ENCODE measurements around the gene AMIGO3.

DNA sequence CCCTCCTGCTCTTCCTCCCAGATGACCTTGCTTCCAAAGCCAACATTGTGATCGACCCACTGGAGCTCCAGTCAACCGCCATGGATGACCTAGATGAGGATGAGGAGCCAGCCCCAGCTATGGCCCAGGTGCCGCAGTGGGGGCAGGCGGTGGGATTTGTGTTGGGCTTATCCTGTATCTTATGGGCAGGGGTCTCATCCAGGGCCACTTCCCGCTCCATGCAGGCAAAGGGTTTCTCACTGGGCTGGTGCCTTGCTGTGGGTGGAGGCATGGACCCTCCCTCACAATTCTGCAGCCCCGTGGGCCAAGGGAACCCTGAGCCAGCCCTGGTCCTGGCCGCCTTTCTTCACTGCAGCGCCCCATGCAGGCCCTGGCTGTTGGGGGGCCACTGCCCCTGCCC lies 14.9 kb downstream of the AMIGO3 start:
- no peak for TF ChIP-seq RCOR1 (conservative IDR thresholded peaks at IDR 0.05; ENCODE audit: low read depth, low read length)
- TF ChIP-seq, protein P1, sequence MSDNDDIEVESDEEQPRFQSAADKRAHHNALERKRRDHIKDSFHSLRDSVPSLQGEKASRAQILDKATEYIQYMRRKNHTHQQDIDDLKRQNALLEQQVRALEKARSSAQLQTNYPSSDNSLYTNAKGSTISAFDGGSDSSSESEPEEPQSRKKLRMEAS (IDR thresholded peaks at IDR 0.05; ENCODE audit: low read depth, low read length) = no peak
- TF ChIP-seq, protein P2, sequence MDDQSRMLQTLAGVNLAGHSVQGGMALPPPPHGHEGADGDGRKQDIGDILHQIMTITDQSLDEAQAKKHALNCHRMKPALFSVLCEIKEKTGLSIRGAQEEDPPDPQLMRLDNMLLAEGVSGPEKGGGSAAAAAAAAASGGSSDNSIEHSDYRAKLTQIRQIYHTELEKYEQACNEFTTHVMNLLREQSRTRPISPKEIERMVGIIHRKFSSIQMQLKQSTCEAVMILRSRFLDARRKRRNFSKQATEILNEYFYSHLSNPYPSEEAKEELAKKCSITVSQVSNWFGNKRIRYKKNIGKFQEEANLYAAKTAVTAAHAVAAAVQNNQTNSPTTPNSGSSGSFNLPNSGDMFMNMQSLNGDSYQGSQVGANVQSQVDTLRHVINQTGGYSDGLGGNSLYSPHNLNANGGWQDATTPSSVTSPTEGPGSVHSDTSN (IDR thresholded peaks at IDR 0.05; ENCODE audit: insufficient replicate concordance, low read depth, low read length) = no peak
- TF ChIP-seq, protein P3, sequence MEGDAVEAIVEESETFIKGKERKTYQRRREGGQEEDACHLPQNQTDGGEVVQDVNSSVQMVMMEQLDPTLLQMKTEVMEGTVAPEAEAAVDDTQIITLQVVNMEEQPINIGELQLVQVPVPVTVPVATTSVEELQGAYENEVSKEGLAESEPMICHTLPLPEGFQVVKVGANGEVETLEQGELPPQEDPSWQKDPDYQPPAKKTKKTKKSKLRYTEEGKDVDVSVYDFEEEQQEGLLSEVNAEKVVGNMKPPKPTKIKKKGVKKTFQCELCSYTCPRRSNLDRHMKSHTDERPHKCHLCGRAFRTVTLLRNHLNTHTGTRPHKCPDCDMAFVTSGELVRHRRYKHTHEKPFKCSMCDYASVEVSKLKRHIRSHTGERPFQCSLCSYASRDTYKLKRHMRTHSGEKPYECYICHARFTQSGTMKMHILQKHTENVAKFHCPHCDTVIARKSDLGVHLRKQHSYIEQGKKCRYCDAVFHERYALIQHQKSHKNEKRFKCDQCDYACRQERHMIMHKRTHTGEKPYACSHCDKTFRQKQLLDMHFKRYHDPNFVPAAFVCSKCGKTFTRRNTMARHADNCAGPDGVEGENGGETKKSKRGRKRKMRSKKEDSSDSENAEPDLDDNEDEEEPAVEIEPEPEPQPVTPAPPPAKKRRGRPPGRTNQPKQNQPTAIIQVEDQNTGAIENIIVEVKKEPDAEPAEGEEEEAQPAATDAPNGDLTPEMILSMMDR (IDR thresholded peaks at IDR 0.05 in 2 of 3, conservative IDR thresholded peaks at IDR 0.05 in 1 of 3; ENCODE audit: control insufficient read depth in 2 of 3, extremely low read depth in 1 of 3, insufficient read depth in 1 of 3, low read depth in 3 of 3, low read length in 3 of 3) = no peak

All from GM12878 (cell line).